GM12891 (cell line): Measurements from ENCODE around the gene CWF19L1.

ENCODE experiments used
- PAX5 ChIP-seq: IDR thresholded peaks from 2 replicates; pipeline ENCODE4 v1.6.1; 2011; ENCODE audit warnings: low read length, moderate library complexity, mild to moderate bottlenecking; ENCODE audit not compliant: insufficient read depth, severe bottlenecking
- TAF1 ChIP-seq: IDR thresholded peaks from 2 replicates; pipeline ENCODE4 v1.6.1; 2011; ENCODE audit warnings: low read depth, low read length, control low read depth

DNA sequence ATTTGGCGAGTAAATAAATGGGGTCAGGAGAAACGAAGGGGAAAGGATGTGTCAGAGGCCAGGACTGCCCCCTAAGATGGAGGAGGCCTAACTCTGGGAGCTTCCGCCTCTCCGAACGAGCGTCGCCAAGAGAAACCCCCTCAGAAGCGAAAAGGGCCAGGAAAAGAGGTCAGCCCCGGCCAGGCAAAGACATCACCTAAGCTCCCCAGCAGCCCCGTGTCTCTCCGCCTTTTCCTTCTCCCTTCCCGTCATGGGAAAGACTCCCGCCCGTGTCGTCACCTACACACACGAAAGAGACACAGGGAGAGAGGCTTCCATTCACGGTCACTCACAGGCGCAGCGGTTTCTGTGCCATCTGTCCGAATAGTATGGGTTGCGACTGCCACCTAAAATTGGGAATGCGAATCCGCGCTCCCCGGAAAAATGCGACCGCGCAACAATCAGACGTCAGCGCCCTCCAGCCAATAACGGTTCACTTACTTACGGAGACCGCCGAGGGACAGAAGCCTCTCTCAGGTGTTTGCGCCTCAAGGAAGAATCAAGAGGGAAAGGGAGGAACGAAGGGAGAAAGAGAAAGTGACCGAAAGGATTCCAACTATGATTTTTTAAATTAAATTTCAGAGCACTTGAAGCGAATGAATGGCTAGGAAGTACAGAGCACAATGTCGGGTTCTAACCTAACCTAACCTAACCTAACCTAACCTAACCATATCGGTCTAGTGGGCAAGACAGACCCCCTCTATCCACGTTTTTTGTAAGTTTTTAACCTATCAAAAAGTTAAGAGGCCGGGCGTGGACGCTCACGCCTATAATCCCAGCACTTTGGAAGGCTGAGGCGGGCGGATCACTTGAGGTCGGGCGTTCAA lies at the start of gene CWF19L1:
- TF ChIP-seq PAX5 (peak; percentile 61), TAF1 (peak; percentile 54)
